Cardiac septum (tissue), 1 donor: ENCODE measurements around the gene RPS17. TPM values are rescaled to one million over a fixed set of nuclear protein-coding genes. Genes with fewer than 3 reads are reported as not detected.
A peak's percentile ranks its signal among the peaks of the same experiment; 100 is the strongest.

ENCODE experiments used
- DNase-seq: peaks from one replicate; pipeline ENCODE4 v3.0.0-alpha.2; 2020; ENCODE audit warnings: low spot score
- intact Hi-C: fragments of 100-400 bp; cut with DNase I; formaldehyde crosslinking; loops from one replicate; pipeline ENCODE4 v1.14.0; 2022
- long read RNA-seq: library from polyadenylated mRNA; unstranded; transcript quantifications from one replicate; pipeline ENCODE4 v2.0.0, GENCODE V29; 2021
- total RNA-seq: library from RNA; stranded (reverse); fragmentation: NEBNext Ultra II Directional; extraction: Animal tissue kit (Norgen Biotek cat#: 25700); gene quantifications from one replicate; pipeline ENCODE4 v1.2.1, GENCODE V29; 2021
- donor health status: DM: no; HTN: no; CAD: no.

RPS17 gene
- total RNA-seq, result 614 TPM
- long read RNA-seq, transcript RPS17-210 (5 exons, 488 nt), result major isoform, 102 of 104 reads
- long read RNA-seq, partial matches to known transcripts, result 1 of 104 reads
- long read RNA-seq, other reads (novel, unspliced or antisense), result 0 of 104 reads

DNA sequence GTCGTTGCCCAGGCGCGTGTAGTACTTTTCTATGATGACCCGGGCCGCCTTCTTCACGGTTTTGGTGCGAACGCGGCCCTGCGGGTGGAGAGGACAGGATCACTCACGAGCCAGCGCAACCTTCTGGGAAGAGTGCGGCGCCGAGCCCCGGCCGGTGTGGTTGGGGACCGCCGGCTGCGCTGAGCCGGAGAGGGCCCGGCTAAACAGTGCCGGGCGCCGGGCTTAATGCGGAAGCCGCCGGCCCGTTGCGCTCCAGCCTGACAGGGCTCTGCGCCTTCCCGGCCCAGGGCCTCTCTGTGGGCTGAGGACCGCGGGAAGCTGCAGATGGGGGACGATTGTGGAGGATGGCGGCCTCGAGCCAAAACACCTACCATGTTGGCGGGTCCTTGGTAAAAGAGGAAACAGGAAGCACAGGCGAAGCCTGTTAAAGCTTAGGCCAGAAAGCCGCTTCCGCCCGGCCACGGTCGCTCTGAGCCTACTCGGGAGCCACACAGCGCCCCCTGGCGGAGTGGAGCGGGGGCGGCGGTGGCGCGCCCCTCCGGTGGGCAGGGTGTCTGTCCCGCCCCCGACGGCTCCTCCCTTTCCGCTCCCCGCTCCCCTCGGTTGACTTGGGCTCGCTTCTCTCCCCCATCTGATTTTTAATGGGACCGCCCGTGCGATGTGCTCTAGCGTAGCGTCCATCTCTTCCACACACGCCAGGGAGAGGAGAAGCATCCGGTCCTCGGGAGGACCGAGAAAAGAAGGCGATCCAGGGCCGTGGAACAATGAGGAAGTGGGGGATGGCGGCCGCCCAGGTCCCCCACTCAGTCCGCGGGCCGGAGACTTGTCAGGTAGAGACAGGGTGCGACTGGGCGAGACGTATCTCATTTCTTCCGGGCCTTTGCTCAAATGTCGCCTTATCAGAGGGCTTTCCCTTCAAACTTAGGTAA, at the start of gene RPS17:
Gene RPS17 (minus strand): TSS at position 403 of the 929 bp plus-strand sequence. CDS start 29 bp downstream, at position 374.
- peak; percentile 98 for DNase-seq
- intact Hi-C loops, result loop anchor here (1.0 kb wide), 1 partner anchor 210 kb away; no protein-coding TSS in a partner anchor

DNA sequence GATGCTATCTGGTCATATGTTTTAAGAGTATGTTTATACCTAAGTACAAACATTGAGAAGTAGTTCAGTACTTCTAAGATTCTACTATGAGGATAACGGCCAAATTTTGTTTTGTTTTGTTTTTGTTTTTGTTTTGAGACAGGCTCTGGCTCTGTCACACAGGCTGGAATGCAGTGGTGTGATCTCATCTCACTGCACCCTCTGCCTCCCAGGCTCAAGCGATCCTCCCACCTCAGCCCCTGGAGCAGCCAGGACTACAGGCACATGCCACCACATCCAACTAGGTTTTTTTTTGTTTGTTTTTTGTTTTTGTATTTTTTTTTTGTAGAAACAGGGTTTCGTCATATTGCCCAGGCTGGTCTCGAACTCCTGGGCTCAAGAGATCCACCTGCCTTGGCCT, 47.5 kb upstream of the RPS17 start:
- intact Hi-C loops, result no loop called here
- no peak for DNase-seq

DNA sequence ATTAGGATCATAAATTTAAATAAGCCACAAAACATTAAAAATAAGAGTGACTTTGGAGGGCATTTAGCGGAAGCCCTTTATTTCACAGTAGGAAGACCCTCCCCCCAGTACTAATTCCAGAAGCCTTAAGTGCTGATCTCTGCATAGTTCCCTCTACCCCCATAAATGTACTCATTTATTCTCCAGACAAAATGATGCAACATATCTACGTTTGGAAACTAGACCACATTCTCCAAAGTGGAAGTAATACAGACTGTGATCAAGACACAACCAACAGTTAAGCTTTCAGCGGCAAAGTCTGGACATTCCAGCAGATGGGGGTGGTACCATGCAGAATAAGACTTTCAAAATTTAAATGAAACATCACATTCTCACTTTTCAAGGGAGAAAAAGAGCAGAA, 44.8 kb upstream of the RPS17 start:
- intact Hi-C loops, result no loop called here
- DNase-seq, result no peak

DNA sequence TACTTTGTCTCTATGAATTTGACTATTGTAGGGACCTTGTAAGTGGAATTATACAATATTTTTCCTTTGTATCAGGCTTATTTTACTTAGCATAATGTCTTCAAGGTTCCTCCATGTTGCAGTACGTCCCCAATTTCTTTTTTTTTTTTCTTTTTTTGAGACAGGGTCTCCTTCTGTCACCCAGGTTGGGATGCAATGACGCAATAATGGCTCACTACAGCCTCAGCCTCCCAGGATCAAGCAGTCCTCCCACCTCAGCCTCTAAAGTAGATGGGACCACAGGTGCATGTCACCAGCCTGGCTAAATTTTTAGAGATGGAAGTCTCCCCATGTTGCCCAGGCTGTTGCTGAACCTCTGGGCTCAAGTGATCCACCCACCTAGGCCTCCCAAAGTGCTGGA, 40.5 kb upstream of the RPS17 start:
- intact Hi-C loops, result no loop called here

DNA sequence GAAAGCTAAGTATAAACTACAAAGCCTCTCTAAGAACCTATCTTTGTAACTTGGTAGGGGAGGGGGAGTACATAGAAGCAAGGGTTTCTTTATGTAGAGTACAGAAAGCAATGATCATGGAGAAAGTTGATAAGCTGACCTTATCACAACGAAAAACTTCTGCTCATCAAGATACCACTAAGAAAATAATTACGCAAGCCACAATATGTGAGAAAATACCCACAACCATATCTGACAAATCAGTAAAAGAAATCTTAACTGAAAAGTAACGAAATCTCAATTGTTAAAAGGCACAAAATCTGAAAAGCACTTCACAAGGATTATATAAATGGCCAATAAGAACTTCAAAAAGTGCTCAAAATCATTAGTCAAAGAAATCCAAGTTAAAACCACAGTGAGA, 35.1 kb upstream of the RPS17 start:
- DNase-seq, result no peak
- intact Hi-C loops, result no loop called here

More for the DNA sequence above, 40.5 kb upstream of the RPS17 start:
- no peak for DNase-seq

DNA sequence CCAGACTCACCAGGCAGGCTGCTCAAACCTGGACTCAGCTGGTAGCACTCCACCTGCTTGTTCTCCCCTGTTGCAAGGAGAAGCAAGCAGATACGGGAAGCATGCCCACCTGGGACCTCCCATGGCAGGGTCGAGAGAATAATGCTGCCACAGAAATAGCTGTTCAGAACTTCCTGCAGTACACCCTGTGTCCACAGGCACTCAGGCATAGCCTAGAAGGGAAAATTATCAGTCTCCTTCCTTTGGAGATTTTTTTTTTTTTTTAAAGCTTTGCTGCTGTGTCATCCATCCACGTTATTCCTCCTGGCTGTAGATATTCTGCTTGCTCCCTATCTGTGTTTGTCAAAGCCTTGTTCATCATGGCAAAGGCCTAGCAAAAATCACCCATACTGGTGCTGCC, 32.7 kb upstream of the RPS17 start:
- intact Hi-C loops, result no loop called here
- DNase-seq, result no peak

DNA sequence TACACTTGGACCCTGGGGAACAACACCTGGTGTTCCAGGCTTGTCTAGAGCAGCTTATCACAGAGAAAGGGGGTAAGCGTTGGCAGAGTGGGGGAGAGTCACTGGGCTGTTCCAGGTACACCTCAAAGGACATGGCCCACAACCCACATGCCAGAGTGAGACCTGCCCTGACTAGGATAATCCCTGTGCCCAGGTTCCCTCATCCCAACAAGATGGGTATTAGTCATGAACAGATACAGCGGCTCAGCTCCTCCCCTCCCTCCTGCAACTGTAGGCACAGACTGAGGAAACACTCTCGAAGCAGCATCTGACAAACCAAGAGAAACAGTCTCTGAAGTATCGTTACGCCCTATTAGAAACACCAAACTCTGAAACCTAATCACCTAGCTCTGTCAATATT, 32.1 kb upstream of the RPS17 start:
- DNase-seq, result no peak
- intact Hi-C loops, result no loop called here

DNA sequence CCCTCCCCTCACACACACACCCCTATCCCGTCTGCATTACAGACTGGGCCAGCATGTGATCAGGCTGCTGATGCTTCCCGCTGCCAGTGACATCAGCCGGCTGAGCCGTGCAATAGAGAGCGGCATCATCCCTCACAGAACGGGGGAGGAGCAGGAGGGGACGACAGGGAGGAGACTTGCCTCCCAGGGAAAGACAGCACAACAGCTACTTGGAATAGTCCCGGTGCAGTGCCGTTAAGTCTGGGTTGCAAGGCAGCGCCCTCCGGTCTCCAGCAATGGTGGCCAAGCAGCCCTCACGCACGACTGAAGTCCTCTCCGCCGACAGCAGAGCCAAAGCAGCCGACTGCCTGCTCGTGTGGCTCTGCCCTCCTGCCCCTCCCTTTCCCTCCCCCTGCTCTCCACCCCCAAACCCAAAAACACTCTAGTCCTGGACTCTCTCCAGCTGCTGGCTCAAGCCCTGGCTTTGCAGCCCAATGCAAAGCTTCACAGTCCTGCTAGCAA, 31.5 kb upstream of the RPS17 start:
- DNase-seq, result no peak
- intact Hi-C loops, result no loop called here

DNA sequence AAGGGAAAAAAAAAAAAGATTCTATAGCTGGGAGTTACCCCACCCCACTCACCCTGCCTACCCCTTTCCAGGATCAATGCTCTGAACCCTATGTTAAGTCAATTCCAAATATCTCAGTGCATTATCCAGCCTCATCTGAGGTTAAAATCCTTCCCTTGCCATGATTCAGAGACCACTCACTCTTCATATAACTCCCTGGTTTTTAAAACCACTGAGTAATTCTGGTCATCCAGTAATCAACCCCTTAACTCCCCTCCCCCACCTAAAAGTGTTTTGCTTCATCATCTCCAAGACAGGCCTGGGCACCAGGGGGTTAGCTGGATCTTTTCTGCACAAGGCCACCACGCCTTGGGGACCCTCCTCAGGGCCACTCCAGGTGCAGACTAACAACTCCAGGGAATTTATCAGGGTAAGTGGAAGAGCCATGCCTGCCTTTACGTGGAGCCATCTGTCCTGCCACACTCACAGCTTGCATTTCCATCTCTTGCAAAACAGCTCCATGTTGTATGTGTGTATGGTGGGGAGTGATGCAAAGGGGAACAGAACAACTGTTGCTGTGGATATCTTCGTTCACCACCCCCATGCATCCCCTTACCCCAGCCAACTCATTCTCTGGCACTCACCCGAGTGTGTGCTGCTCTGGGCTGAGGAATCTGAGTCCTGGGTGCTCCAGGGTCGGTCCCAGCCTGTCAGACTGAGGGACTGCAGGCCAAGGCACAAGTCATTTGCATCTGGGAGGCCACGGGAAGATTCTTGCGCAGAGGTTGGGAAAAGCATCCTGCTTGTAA, 30.7 kb upstream of the RPS17 start:
- intact Hi-C loops, result no loop called here
- no peak for DNase-seq

DNA sequence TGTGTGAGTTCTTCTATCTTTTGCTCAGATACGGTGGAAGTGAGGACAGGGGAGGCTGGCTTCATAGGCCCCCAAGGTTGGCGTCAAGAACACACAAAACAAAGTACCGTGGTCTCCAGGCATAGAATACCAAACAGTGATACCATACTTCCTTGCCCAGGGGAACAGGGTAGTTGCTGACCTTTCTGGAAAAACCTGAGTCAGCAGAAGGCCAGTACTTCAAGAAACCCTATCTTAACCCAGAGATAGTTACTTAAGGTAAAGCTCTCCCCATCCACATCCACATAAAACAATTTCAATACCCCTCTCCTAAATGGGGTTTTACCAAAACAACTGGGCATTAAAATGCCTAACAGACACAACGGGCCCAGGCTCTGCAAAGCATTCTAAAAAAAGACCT, 29.6 kb upstream of the RPS17 start:
- intact Hi-C loops, result no loop called here
- DNase-seq, result no peak

DNA sequence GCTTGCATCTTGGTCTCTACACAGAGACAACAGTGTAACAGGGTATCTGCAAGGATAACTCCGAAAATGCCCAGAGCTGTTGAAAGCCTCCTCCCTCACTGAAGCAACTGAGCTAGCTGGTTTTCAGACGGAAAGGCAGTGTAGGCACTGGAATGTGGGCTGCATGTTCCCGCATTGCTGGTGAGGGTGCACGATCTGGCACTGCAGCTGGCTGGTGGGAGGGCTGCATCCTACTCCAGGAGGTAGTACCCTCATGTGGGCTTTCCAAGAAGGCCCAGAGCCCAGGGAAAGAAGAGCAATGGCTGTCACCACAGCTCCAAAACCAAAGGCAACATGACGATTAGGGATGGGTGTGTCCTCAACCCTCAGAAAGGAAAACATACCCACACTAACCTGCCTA, 28.7 kb upstream of the RPS17 start:
- no peak for DNase-seq
- intact Hi-C loops, result no loop called here

DNA sequence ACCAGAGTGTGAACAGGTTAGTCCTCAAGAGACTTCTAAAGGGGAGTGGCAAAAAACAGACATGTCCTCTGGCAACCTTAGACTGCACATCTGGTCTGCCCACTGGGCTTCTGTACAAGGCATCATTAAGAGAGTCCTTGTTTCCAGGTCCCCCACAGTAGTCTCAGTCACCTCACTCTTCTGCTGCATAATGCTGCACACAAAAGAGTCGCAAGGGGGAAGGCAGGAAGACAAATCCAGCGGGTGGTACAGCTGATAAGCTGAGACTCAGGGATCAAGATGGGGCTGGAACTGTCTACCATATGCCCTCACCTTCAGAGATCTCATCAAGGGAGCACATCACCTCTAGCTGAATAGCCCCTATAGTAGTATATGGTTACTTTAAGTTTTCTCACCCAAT, 27.4 kb upstream of the RPS17 start:
- intact Hi-C loops, result no loop called here
- DNase-seq, result peak; percentile 19

DNA sequence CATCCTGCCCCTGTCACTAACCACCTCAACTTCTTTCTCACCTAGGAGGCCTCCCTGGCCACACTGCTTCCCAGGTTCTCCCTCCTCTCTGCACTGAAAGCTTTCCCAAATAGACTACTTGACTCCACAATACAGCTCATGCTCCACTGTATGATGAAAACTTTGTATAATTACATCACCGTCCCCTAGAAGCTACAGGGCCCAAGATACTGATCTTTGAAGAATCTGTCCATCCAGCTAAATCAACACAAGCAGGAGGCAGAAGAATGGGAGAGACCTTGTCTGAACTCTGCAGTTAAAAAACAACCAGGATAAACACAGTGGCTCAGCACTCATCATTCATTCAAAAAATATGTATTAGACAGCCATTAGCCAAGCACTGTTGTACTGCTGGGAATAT, 26.4 kb upstream of the RPS17 start:
- DNase-seq, result no peak
- intact Hi-C loops, result no loop called here

DNA sequence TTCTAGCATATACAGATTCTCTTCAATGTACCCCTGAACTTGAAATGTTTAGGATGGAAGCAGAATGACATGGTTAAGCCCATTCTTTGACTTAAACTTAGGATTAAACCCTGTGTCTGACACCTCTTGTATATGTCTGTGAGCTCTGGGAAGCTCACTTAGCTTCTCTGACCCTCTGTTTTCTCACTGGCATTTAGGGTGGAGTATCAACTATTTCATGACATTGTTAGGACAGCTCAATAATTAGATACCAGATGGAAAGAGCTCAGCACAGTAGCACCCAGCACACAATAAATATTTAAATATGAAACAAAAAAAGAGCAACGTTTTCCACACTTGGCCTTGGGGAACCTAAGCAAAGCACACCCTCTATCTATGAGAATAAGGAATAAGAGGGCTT, 18.2 kb upstream of the RPS17 start:
- intact Hi-C loops, result no loop called here
- no peak for DNase-seq

DNA sequence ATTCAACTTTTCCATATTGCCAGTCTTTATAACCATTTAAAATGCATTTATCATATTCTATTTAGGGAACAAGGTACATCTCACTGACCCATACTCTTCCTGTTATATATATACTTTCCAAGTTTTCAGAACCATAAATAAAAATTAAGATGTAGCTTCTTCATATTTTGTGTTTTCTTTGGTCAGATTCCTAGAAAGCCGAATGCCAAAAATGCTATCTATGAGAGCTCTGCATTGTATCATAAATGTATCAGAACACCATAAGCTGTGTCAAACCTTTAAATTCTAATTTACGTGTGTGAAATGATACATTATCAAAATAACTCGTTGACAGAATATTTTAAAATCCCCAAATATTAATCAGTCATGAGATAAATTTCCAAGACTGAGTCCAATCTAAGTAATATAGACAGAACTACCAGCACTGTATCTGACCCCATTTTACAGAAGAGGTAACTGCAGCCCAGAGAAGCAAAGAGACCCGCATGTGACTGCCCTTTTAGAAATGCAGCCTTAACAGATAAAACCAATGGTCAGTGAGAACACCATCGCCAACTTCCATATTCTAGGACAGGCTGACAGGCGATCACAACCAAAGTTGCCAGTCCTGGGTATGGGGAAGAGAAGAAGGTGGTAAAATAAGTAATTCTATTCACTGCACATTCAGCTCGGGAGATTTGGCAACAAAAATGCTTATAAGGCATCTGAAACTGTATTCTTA, 16.2 kb upstream of the RPS17 start:
- intact Hi-C loops, result no loop called here

DNA sequence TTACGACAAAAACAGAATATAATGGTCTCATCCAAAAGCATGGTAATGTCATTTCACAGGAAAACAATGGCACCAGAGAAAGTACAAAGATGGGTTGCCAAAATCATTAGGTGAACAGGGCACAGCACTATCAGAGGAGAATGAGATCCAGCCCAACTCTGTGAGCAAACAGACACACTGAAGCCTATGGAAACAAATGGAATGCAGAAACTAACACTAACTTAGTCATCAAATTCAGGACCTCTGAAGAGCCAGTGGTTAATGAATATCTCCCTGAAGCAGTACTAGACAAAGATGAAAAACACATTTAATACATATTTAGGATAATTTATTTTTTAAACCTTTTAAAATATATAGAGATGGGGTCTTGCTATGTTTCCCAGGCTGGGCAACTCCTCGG, 14.6 kb upstream of the RPS17 start:
- DNase-seq, result no peak
- intact Hi-C loops, result no loop called here

More for the DNA sequence above, 16.2 kb upstream of the RPS17 start:
- peak; percentile 54 for DNase-seq

DNA sequence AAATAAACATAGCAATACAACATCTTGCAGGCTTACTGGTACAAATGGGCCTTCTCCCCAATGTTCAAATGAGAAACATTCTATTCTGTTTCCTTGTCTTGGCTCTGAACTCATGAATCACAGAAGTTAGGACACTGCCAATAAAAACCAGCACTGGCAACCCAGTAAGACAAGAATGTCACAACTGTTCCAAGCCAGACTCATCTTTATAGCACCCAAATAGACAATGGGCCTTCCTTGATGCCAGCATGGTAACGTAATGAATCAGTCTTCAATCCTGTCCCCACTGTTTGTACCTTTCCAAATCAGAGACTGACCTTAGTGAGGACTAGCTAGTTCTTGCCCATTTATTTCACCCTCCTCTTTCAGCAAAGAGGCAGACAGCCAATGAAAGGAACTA, 14.1 kb upstream of the RPS17 start:
- intact Hi-C loops, result no loop called here
- DNase-seq, result no peak

DNA sequence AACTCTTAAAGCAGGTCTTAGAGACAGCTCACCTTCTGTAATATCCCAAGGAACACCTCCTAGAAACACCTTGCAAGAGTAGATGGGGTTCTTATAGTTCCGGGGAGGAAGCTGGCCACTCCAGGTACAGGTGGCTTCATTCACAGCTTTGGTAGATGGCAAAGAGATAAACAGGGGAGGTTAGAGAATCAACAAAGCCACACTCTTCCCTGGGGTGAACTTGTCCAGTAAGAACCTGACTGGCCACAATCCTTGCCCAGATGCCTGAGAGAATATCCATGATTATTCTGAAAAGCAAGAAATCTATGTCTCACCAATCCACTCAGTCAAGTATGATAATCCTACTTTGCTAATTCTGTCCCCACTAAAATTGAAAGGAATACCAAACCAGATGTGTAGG, 13.6 kb upstream of the RPS17 start:
- intact Hi-C loops, result no loop called here
- DNase-seq, result no peak

DNA sequence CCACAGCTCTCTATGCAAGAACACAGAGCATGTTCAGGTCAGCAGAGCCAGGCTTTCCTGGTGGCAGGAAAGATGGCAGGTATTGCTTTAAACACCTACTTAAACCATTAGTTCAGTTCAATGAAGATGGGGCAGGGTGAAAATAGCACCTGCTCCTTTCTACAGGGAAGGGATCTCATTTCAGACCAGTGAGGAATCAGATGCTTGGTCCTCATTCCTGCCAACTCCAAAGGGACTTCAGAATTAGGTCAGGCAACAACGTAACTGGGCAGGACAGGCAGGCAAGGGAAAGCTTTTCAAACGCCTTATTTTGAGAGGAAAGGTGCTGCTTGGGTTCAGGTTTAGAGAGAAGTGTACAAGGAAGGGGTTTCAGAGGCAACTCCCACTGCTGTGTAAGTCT, 12.6 kb upstream of the RPS17 start:
- intact Hi-C loops, result no loop called here
- no peak for DNase-seq
